RWPE2 (cell line): ENCODE data around the gene PTPRN2.

Experiments
- ATAC-seq: fragments of 200-7000 bp; cut with Tn5 transposase; 3 replicates; pipeline ENCODE4 v1.9.1; 2021; ENCODE audit warnings: low read depth
- DNase-seq: peaks from one replicate; pipeline ENCODE4 v3.0.0-alpha.2; 2020; ENCODE audit warnings: low spot score
- H3K27ac ChIP-seq: fragments of 450-650 bp; 2 replicates; pipeline ENCODE4 v1.5.1; 2017; ENCODE audit warnings: mild to moderate bottlenecking; ENCODE audit not compliant: poor library complexity, severe bottlenecking
- H3K27me3 ChIP-seq: fragments of 250-450 bp; sonication (Bioruptor Pico); 2 replicates; pipeline ENCODE4 v1.5.1; 2021; ENCODE audit warnings: mild to moderate bottlenecking, moderate library complexity; ENCODE audit not compliant: insufficient read depth, poor library complexity, severe bottlenecking
- H3K36me3 ChIP-seq: fragments of 250-450 bp; sonication (Bioruptor Pico); 2 replicates; pipeline ENCODE4 v1.5.1; 2020; ENCODE audit warnings: low read depth, mild to moderate bottlenecking, moderate library complexity
- H3K4me1 ChIP-seq: fragments of 250-450 bp; sonication (Bioruptor Pico); 2 replicates; pipeline ENCODE4 v1.5.1; 2021; ENCODE audit warnings: mild to moderate bottlenecking, moderate library complexity; ENCODE audit not compliant: insufficient read depth, poor library complexity, severe bottlenecking
- H3K4me3 ChIP-seq: fragments of 250-450 bp; sonication (Bioruptor Pico); 2 replicates; pipeline ENCODE4 v1.5.1; 2021; ENCODE audit warnings: mild to moderate bottlenecking, moderate library complexity; ENCODE audit not compliant: severe bottlenecking
- H3K9me3 ChIP-seq: fragments of 250-450 bp; sonication (Bioruptor Pico); 2 replicates; pipeline ENCODE4 v1.5.1; 2021; ENCODE audit warnings: mild to moderate bottlenecking, moderate library complexity; ENCODE audit not compliant: severe bottlenecking
- CTCF ChIP-seq: fragments of 450-650 bp; IDR thresholded peaks from one replicate; pipeline ENCODE4 v1.5.1; 2017; ENCODE audit warnings: mild to moderate bottlenecking, moderate library complexity; ENCODE audit not compliant: poor library complexity, severe bottlenecking

The PTPRN2 gene

GRCh38 chr7:158584407-158584806, 3.2 kb downstream of the PTPRN2 start:
- TF ChIP-seq CTCF = no peak
- peaks cover 40% of the 10 kb centered on the region for H3K27me3 ChIP-seq
- no peaks in the 10 kb centered on the region for H3K4me1 ChIP-seq
- no peak overlapping the region for H3K27ac ChIP-seq
- no peak for ATAC-seq
- no peaks in the 10 kb centered on the region for H3K36me3 ChIP-seq
- no peak overlapping the region for H3K4me3 ChIP-seq
- H3K9me3 ChIP-seq = peaks cover 2% of the 10 kb centered on the region
- no peak for DNase-seq

DNA sequence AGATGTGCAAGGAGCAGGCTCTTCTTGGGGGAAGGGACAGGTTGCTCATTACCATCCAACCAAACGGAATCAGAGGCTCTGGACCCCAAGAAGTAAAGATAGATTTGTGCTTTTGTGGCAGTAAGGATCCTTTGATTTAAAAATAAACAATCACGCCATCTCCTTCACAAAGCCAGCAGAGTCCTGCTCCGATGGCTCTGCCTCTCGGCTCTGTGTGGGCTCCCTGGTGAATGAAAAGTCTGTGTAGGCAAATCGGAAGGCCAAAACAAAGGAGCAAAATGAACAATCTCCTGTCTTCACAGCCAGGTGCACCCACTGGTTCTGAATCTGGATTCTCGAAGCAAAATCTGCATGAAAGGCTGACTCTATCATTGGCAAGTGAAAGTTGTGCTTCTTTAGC, 3.8 kb downstream of the PTPRN2 start:
- Histone ChIP-seq H3K9me3 (peaks cover 2% of the 10 kb centered on the region), H3K27ac (no peak overlapping the region), H3K27me3 (peaks cover 34% of the 10 kb centered on the region), H3K36me3 (no peaks in the 10 kb centered on the region), H3K4me3 (no peak overlapping the region), H3K4me1 (no peaks in the 10 kb centered on the region)
- DNase-seq = no peak
- no peak for ATAC-seq
- no peak for TF ChIP-seq CTCF

GRCh38 chr7:158583143-158583542, 4.5 kb downstream of the PTPRN2 start:
- Histone ChIP-seq H3K27me3 (peaks cover 27% of the 10 kb centered on the region), H3K4me3 (no peak overlapping the region), H3K9me3 (peaks cover 2% of the 10 kb centered on the region), H3K4me1 (no peaks in the 10 kb centered on the region), H3K27ac (no peak overlapping the region), H3K36me3 (no peaks in the 10 kb centered on the region)
- no peak for DNase-seq
- no peak for ATAC-seq
- no peak for TF ChIP-seq CTCF

DNA sequence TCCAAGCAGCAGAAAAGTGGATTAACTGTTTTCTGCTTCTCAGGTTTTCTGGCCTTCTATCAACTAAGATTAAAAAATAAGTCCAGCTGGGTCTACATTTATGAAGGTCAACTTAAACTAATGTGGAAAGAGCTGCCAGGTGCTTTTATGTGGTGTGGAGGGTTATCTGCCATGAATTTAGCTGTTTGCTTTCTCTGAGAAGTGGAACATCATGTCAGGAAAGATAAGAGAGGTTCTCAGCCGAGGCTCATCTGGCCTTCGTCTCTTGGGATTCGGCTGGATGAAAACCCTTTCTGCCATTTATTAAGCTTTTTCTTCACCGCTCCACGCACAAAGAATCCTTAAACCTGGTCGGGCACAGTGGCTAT, 5.5 kb downstream of the PTPRN2 start:
- ATAC-seq (no peak), DNase-seq (no peak)
- Histone ChIP-seq H3K4me1 (no peaks in the 10 kb centered on the region), H3K27me3 (peaks cover 25% of the 10 kb centered on the region), H3K9me3 (peaks cover 2% of the 10 kb centered on the region), H3K36me3 (no peaks in the 10 kb centered on the region), H3K4me3 (no peak overlapping the region), H3K27ac (no peak overlapping the region)
- no peak for TF ChIP-seq CTCF

GRCh38 chr7:158581440-158582088, 6.1 kb downstream of the PTPRN2 start:
- DNase-seq (no peak), ATAC-seq (0 out of 3 replicates have a peak, but pooled peaks have one; percentile 35)
- Histone ChIP-seq H3K4me1 (no peaks in the 10 kb centered on the region), H3K9me3 (peaks cover 2% of the 10 kb centered on the region), H3K36me3 (no peaks in the 10 kb centered on the region), H3K27me3 (peaks cover 22% of the 10 kb centered on the region), H3K27ac (no peak overlapping the region), H3K4me3 (no peak overlapping the region)
- TF ChIP-seq CTCF = no peak
